CD4-positive, alpha-beta T cell (primary cell): ENCODE results near the gene LMF1. TPM values are rescaled to one million over a fixed set of nuclear protein-coding genes. Genes with fewer than 3 reads are reported as not detected.

Experiments used
- ATAC-seq: fragments of 200-7000 bp; cut with Tn5 transposase; one replicate; pipeline ENCODE4 v1.10.0; 2022; ENCODE audit warnings: mild to moderate bottlenecking; ENCODE audit not compliant: poor library complexity
- CTCF ChIA-PET: fragments of 350-600 bp; sonication (Branson Sonifier 250); formaldehyde crosslinking; loops from one replicate; lab custom pipeline; 2021; ENCODE audit warnings: antibody characterized with exemption, inconsistent platforms; lab: Charles Lee
- POLR2A ChIA-PET: fragments of 350-600 bp; sonication (Branson Sonifier 250); formaldehyde crosslinking; loops from one replicate; lab custom pipeline; 2021; ENCODE audit warnings: antibody characterized with exemption, inconsistent platforms; lab: Charles Lee
- DNase-seq, 14 experiments: peaks; one replicate each; pipeline ENCODE4 v3.0.0-alpha.2; 2013 to 2020; ENCODE audit warnings: mixed read lengths in 2 of 14
- H3K27ac ChIP-seq, 2 donors: one replicate each; pipeline versions ENCODE4 v1.5.1 to v1.7.0; 2013; ENCODE audit warnings: low read length in 2 of 2, low read depth in 1 of 2, mild to moderate bottlenecking in 1 of 2
- H3K27me3 ChIP-seq, 2 experiments: 1 replicate in 1 of 2; 2 replicates in 1 of 2; pipeline versions ENCODE4 v1.6.1 to v1.7.0; 2013; ENCODE audit warnings: low read length in 2 of 2, control low read depth in 1 of 2, mild to moderate bottlenecking in 1 of 2, moderate library complexity in 1 of 2; ENCODE audit not compliant: insufficient read depth in 2 of 2, control insufficient read depth in 1 of 2
- H3K36me3 ChIP-seq: one replicate; pipeline ENCODE4 v1.6.1; 2013; ENCODE audit warnings: low read length, control low read depth; ENCODE audit not compliant: insufficient read depth
- H3K4me1 ChIP-seq: one replicate; pipeline ENCODE4 v1.6.1; 2013; ENCODE audit warnings: low read length, control low read depth; ENCODE audit not compliant: insufficient read depth
- H3K4me3 ChIP-seq: one replicate; pipeline ENCODE4 v1.5.1; 2013; ENCODE audit warnings: mild to moderate bottlenecking, low read length, moderate library complexity
- H3K9me3 ChIP-seq, 2 experiments: 1 replicate in 1 of 2; 2 replicates in 1 of 2; pipeline versions ENCODE4 v1.6.1 to v1.7.0; 2013; ENCODE audit warnings: low read length in 2 of 2, mild to moderate bottlenecking in 2 of 2, control low read depth in 1 of 2, moderate library complexity in 1 of 2; ENCODE audit not compliant: control insufficient read depth in 1 of 2, insufficient read depth in 1 of 2
- H3K27ac Mint-ChIP-seq: one replicate; pipeline ENCODE4 v1.8.0; 2020; ENCODE audit warnings: mixed read lengths
- H3K27me3 Mint-ChIP-seq: one replicate; pipeline ENCODE4 v1.8.0; 2021; ENCODE audit warnings: mixed read lengths
- H3K36me3 Mint-ChIP-seq: one replicate; pipeline ENCODE4 v1.8.0; 2021; ENCODE audit warnings: low read depth, mixed read lengths
- H3K4me1 Mint-ChIP-seq: one replicate; pipeline ENCODE4 v1.8.0; 2021; ENCODE audit warnings: low read depth, mixed read lengths
- H3K4me3 Mint-ChIP-seq: one replicate; pipeline ENCODE4 v1.8.0; 2020; ENCODE audit warnings: mild to moderate bottlenecking, mixed read lengths
- H3K9me3 Mint-ChIP-seq: one replicate; pipeline ENCODE4 v1.8.0; 2020; ENCODE audit warnings: mixed read lengths
- CTCF ChIP-seq: fragments of 200-600 bp; IDR thresholded peaks from one replicate; pipeline ENCODE4 v1.8.0; 2022; ENCODE audit warnings: antibody characterized with exemption, mild to moderate bottlenecking
- intact Hi-C, 2 experiments: fragments of 100-400 bp; cut with DNase I in 1 of 2; cut with micrococcal nuclease in 1 of 2; formaldehyde crosslinking; loops; one replicate each; pipeline versions ENCODE4 v1.15.1 to v1.9.0; 2023 to 2025; cut with DNase I, micrococcal nuclease
- total RNA-seq, 174 experiments: library from RNA in 2 of 174; stranded (reverse) in 2 of 174; gene quantifications; one replicate each; pipeline ENCODE4 v1.2.3 and lab custom pipeline; 2021 to 2026

The LMF1 gene
- total RNA-seq, 2 experiments from 2014 or later = 26.8 to 27.6 TPM

GRCh38 chr16:830871-831570 lies 139.8 kb downstream of the LMF1 start:
- Histone ChIP-seq H3K27me3 (no peaks in the 10 kb centered on the region), H3K4me3 (no peak overlapping the region), H3K4me1 (peaks cover 3% of the 10 kb centered on the region), H3K36me3 (no peaks in the 10 kb centered on the region), H3K9me3 (peaks cover 6 to 23% of the 10 kb centered on the region in 2 experiments), H3K27ac (no peak overlapping the region)
- H3K4me3 Mint-ChIP-seq = no peak overlapping the region
- CTCF ChIA-PET = no interaction called here
- POLR2A ChIA-PET = no interaction called here
- TF ChIP-seq CTCF = no peak
- H3K9me3 Mint-ChIP-seq = no peaks in the 10 kb centered on the region
- intact Hi-C loops = no loop called here
- ATAC-seq = no peak
- H3K4me1 Mint-ChIP-seq = no peaks in the 10 kb centered on the region
- DNase-seq = no peak
- H3K27ac Mint-ChIP-seq = no peak overlapping the region
- no peaks in the 10 kb centered on the region for H3K36me3 Mint-ChIP-seq
- peaks cover 10% of the 10 kb centered on the region for H3K27me3 Mint-ChIP-seq

- ATAC-seq (no peak), DNase-seq (no peak)
- Mint-ChIP-seq H3K27ac (no peak overlapping the region), H3K9me3 (no peaks in the 10 kb centered on the region), H3K4me3 (no peak overlapping the region), H3K4me1 (no peaks in the 10 kb centered on the region), H3K27me3 (peaks cover 10% of the 10 kb centered on the region), H3K36me3 (no peaks in the 10 kb centered on the region)
- TF ChIP-seq CTCF = no peak
- POLR2A ChIA-PET = no interaction called here
- CTCF ChIA-PET = no interaction called here
- Histone ChIP-seq H3K4me3 (no peak overlapping the region), H3K27ac (no peak overlapping the region), H3K9me3 (peaks cover 0 to 15% of the 10 kb centered on the region in 2 experiments), H3K27me3 (no peaks in the 10 kb centered on the region), H3K36me3 (no peaks in the 10 kb centered on the region), H3K4me1 (peaks cover 3% of the 10 kb centered on the region)
- intact Hi-C loops = no loop called here
Measured at GRCh38 chr16:830107-830870, 140.5 kb downstream of the LMF1 start.

DNA sequence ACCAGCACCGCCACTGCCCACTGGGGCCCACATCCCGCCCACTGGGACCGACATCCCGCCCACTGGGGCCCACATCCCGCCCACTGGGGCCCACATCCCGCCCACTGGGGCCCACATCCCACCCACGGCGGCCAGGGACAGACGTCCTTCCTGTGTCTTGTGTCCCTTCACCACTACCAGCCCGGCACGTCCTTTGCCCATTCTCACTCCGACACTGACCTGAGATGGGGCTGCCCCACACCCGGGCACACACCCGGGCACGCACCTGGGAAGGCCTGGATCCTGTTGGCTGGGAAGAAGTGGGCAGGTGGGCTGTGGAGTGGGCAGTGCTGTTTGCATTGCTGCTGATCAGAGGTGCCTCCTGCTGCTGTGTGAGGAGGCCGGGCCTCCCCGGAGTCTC lies 141.9 kb downstream of the LMF1 start:
- Histone ChIP-seq H3K4me3 (no peak overlapping the region), H3K27ac (no peak overlapping the region), H3K27me3 (no peaks in the 10 kb centered on the region), H3K4me1 (peaks cover 3% of the 10 kb centered on the region), H3K9me3 (peaks cover 0 to 7% of the 10 kb centered on the region in 2 experiments), H3K36me3 (no peaks in the 10 kb centered on the region)
- no peaks in the 10 kb centered on the region for H3K4me1 Mint-ChIP-seq
- CTCF ChIA-PET = no interaction called here
- H3K9me3 Mint-ChIP-seq = no peaks in the 10 kb centered on the region
- peaks cover 5% of the 10 kb centered on the region for H3K27me3 Mint-ChIP-seq
- intact Hi-C loops = no loop called here
- no peaks in the 10 kb centered on the region for H3K36me3 Mint-ChIP-seq
- no peak overlapping the region for H3K4me3 Mint-ChIP-seq
- ATAC-seq = no peak
- no peak for DNase-seq
- POLR2A ChIA-PET = no interaction called here
- no peak for TF ChIP-seq CTCF
- H3K27ac Mint-ChIP-seq = no peak overlapping the region
